Stimulated activated CD8-positive, alpha-beta memory T cell treated with anti-CD3 and anti-CD28 coated beads, Interleukin-12 subunit alpha, Interleukin-12 subunit beta, amount 100 ng/mL, for 4 hours (primary cell): Measurements from ENCODE around the gene TMC3.
"Not testable (repeated sequence)": the region's sequence is repeated elsewhere in the genome, so short reads cannot be mapped to it uniquely, and the experiment has no call there.

ENCODE experiments used
- DNase-seq: peaks from one replicate; pipeline ENCODE4 v3.0.0-alpha.2; 2020; ENCODE audit warnings: low read depth

TMC3 gene

DNA sequence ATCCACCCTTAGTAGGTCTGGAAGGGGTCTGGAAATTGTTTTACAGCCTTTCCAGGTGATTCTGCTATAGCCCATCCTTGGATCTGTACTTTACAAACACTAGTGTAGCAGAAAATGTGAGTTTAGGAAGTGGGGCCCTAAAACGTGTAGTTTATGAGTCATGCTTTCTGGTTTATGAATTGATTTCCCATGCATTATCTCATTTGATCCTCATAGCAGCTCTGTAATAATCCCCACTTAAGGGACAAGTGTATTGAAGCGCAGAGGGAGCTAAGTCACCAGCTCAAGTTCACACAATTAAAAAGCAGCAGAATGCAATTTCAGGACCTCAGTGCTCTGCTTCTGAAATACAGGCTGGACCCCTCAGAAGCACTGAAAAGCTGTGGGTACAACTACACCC lies 27.4 kb downstream of the TMC3 start:
- DNase-seq, result no peak

DNA sequence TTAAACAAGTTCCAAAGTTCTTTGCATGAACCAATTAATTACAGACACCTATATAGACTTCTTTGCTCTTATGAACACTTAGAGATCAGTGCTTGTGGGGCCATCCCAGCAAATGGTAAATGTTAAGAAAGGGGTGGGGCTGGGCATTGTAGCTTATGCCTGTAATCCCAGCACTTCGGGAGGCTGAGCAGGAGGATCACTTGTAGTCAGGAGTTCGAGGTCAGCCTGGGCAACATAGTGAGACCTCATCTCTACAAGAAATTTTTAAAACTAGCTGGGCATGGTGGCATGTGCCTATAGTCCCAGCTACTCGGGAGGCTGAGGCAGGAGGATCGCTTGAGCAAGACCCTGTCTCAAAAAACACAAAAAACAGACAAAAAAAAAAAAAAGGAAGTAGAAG lies 30.6 kb downstream of the TMC3 start:
- no peak for DNase-seq

- no peak for DNase-seq
Observed at GRCh38 chr15:81341351-81341750, 32.7 kb downstream of the TMC3 start.

DNA sequence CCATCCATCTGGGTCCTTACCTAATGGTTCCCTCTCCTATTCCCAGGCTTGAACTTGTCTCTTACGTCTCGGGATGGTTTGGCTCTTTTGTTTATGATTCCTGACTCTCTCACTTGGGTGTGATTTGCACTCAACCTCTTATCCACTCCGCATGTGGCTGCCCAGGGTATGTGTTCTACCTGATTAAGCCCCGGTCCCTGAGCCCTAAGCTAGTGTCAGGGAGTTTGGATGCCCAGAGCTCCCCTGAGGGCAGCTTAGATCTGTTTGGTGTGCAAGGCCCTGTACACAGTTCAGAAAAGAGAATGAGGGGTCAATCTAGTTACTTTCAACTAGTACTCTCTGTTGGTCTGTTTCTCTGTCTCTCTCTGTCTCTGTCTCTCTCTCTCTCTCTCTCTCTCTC lies 34.2 kb downstream of the TMC3 start:
- DNase-seq, result no peak

DNA sequence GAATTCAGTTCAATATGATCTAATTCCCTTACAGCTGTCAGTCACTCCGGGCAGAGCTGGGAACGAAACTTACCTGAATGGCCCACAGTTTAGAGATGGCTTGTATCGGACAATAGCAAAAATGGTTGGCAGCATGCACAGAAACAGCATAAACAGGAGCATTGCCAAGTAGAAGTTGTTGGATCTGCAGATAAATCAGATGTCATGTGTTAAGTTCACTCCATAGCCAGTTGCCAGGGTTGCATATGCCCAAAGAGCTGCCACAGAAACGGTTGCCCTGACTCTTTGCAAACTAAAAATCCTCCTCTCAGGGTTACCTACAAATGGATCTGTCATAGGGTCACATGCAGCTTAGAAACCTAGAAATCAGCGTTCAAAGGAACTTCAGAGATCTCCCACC lies 34.7 kb downstream of the TMC3 start:
- no peak for DNase-seq

GRCh38 chr15:81338170-81339007 lies 35.6 kb downstream of the TMC3 start:
- DNase-seq, result no peak

GRCh38 chr15:81337713-81338157 lies 36.3 kb downstream of the TMC3 start:
- no peak for DNase-seq

- DNase-seq, result no peak
Observed at GRCh38 chr15:81337241-81337640, 36.8 kb downstream of the TMC3 start.

- no peak for DNase-seq
Observed at GRCh38 chr15:81336568-81336967, 37.4 kb downstream of the TMC3 start.

GRCh38 chr15:81335631-81336030 lies 38.4 kb downstream of the TMC3 start:
- DNase-seq, result no peak

GRCh38 chr15:81334768-81335435 lies 39.1 kb downstream of the TMC3 start:
- DNase-seq, result no peak

GRCh38 chr15:81333363-81333762 lies 40.6 kb downstream of the TMC3 start:
- DNase-seq, result no peak

DNA sequence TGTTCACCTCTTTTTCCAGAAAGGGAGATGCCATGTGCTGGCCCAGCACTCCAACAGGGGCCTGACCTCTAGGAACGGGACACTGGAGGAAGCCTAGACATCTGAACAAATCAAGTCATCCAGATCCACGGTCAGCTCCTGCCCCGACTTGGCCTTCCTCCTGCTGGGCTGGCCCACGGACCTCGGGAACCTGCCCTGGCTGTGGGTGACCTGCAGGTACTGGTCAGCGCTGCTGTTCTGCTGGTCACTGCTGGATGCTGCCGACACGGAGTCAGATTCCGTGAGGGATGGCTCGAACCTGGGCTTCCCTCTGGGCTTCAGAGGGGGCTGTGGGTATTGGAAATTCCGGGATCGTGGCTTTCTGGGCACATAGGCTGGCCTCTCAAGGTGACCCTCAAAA lies 41.7 kb downstream of the TMC3 start:
- no peak for DNase-seq

GRCh38 chr15:81331600-81331999 lies 42.4 kb downstream of the TMC3 start:
- DNase-seq, result no peak

DNA sequence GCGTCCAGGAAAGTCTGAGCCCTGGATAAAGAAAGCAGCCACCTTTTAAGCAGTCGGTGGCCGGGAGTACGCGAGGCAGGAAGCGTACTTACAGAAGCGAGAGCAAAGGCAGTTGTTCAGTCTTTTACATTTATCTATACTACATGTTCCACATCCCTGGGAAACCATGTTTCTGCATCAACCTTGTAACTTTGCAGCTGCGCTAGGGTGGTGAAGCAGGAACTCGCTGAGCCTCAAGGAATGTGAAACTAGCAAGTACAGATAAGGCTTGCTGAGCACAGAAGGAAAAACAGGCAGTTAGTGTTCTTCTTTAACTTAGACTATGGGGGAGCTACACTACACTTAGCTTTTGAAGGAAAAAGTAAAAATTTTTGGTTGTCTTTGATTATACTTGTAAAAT lies 42.9 kb downstream of the TMC3 start:
- DNase-seq, result not testable (repeated sequence)

GRCh38 chr15:81330366-81331090 lies 43.5 kb downstream of the TMC3 start:
- no peak for DNase-seq

GRCh38 chr15:81329446-81329845 lies 44.6 kb downstream of the TMC3 start:
- no peak for DNase-seq

DNA sequence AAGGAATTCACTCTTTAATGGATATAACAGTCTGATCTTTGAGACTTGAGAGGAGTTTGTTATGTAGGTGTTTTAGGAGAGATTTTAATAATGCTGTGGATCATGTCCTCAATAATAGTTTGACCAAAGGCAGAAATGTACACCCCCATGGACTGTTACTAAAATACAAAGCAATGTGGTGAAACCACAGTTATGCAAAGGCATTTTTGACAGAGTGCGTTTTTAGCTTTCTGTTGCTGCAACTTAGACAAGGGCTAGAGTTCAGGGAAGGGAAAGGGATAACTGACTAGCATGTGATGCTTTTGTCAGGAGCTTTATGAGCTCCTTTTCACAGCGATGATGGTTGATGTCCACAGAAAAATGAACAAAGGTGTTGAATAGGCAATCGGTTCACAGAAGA lies 46.5 kb downstream of the TMC3 start:
- DNase-seq, result no peak

DNA sequence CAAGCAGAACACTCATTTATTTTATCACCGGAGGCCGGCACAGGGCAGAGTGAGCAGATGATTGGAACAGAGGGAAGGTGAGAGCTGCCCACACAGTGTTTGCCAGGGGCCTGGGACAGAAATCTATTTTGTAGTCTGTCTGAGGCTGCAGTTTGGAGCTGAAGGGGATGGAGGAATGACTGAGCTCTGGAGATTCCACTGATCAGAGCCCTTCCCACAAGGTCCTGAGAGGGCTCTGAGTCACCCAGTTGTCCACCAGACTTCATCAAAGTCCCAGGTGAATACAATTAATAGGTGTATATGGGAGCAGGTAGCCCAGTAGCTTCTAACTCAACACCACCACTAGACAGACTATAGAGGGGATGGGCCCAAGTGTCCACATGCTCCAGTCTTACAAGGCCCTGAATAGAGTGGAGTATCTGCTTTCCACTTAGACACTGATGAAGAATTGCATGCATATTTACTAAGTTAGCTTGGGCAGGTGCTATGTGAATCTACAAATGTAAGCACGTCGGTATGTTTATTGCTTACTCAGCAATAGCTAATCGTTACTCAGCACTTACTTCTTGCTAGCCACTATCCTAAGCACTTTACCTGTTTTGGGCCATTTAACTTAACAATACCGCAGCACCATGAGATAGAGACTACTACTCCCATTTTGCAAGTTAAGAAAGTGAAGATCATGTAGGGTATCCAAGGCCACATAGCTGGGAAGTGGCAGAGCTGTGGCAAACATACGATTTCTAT lies 47.4 kb downstream of the TMC3 start:
- DNase-seq, result no peak

DNA sequence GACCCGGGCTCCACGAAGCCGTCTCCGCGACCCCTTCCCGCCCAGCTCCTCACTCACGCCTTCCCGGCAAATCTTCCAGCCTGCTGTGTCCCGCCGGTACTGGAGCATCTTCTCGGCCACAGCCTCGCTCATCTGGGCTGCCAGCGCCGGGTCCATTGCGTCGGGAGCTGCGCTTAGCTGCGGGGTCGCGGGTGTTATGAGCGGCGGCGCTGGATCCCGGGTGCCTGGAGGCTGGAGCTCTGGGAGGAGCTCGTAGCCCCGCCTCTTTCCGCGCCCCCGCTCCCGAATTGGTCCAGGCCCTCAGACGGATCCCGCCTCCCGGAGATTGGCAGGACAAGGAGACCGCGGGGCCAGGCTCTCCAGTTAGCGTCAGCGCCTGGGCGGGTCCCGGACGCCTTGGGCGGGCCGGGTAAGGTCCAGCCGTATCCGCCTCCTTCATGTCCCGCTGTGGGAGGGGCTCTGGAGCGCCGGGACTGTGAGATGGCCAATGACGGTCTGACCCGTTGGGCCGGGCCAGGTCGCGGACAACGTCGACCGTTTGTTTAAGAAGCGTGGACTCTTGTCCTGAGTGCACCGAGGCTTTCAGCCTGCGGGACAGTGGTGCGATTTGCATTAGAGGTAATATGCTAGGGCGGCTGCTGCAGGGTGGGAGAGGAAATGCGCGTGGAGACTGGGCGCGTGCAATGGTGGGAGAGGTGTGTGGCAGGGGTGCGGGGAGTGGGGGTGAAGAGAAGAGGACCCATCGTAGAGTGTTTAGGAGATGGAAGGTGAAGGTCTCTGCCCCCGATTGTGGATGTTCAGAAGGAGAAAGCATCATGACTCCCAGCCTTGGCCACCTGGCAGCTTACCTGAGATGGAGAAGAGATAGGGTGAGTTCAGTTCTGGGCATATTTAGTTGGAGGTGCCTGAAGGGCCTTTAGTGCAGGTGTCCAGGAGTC lies 49.8 kb downstream of the TMC3 start, which contains the start of gene STARD5:
Gene STARD5, minus strand, starts transcription at position 198 of the 938 bp plus-strand sequence. Its CDS starts 42 bp downstream, at position 156.
- peak; percentile 90 for DNase-seq

- DNase-seq, result no peak
Observed at GRCh38 chr15:81323559-81323943, 50.5 kb downstream of the TMC3 start.
